HG03159 (cell line): ENCODE results near the gene ACADSB.

Source experiments
- ATAC-seq: cut with Tn5 transposase; IDR thresholded peaks from one replicate; pipeline ENCODE4 v1.9.1; 2021; ENCODE audit warnings: mild to moderate bottlenecking, moderate library complexity; ENCODE audit not compliant: unreplicated experiment

ACADSB gene

DNA sequence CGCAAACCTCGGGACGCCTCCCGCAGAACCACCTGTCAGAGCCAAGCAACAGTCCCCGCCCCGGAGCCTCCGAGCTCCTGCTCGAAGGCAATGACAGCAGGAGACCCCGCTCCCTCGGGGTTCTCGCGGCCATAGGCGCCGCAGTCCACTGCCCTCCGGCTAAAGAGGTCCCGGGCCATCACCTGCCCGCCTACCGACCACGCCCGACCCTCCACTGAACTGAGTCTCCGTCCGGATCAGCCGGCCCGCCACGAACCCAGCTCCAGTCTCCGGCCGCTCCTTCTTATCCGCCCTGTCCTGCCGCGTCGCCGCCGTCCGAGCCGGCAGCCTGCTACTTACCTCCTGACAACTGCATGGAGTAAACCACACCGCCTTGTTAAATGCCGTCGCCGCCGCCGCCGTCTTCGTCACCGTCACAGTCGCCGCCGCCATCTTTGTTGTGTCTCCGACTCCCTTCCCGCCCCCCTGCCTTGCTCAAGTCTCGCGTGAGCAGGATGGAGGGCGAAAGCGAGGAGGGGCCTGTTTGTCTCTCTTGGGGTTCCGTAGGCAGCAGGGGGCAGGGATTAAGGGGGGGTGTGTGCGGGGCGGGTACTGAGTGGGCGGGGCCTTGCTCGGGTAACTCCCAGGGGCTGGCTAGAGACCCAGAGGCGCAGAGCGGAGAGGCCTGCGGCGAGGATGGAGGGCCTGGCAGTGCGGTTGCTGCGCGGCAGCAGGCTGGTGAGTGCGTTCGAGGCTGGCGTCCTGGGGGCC is at the start of gene ACADSB, which contains the start of gene IKZF5:
ACADSB (plus strand) TSS at position 652 of the 750 bp plus-strand sequence; CDS start at position 676, 24 bp downstream.
IKZF5 (minus strand) TSS at position 441 of the 750 bp plus-strand sequence. CDS start 10,170 bp downstream, outside the sequence.
- ATAC-seq, result peak; percentile 82

GRCh38 chr10:122962405-122962804 is 46.4 kb upstream of the ACADSB start:
- no peak for ATAC-seq

- no peak for ATAC-seq
Measured at GRCh38 chr10:122966879-122967278, 41.9 kb upstream of the ACADSB start.

GRCh38 chr10:122968698-122969097 is 40.1 kb upstream of the ACADSB start:
- ATAC-seq, result no peak

GRCh38 chr10:122974023-122974422 is 34.8 kb upstream of the ACADSB start:
- no peak for ATAC-seq

DNA sequence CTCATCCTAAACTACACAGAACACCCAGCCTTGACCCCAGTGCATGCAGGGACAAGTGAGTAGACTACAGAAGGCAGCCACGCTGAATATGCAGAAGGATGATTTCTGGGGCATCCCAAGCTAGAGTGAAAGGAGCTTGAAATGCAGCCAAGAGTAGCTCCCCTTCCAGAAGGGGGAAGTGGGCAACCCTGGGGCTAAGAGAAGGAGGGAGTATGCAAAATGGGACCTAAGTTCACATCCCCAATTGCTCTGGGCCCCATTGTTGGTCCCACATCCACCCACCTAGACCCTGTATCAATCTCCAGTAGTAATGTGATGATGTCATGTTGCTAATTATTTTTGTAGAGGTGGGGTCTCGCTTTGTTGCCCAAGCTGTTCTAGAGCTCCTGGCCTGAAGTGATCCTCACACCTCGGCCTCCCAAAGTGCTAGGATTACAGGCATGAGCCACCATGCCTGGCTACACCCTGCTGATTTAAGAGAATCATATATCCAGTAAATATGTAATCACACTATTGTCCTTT is 34.2 kb upstream of the ACADSB start:
- no peak for ATAC-seq

DNA sequence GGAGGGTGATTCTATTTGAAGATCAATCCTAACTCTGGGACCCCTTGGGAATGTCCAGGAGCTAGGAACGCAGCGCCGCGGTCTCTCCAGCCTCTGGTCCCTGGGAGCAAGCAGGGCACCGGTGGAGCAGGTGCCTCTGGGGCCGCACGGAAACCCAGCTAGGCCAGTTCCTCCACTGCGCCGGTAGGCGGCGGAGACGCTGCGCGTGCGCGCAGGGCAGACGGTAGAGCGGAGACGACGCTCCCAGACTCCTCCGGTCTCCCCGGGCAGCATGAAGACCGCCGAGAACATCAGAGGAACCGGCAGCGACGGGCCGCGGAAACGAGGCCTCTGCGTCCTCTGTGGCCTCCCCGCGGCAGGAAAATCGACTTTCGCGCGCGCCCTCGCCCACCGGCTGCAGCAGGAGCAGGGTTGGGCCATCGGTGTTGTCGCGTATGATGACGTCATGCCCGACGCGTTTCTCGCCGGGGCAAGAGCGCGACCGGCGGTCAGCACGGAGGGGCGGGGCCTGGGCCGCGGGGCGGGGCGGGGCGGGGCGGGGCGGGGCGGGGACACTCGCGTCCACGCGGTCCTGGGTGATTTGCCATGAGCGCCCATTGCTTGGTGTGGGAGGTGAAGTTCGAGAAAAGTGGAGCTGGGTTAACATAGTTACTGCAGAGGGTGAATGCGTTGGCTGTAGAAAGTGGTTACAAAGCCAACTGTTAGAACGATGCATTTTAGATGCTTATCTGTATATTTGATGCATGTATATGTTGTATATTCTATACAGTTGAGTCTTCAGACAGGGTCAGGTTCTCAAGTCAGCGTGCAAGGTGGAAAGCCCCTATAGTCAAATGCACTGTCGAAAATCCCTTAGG is 28.4 kb upstream of the ACADSB start, which contains the start of gene PSTK:
PSTK (plus strand) TSS at position 193 of the 857 bp plus-strand sequence; CDS start at position 272, 79 bp downstream.
- ATAC-seq, result peak; percentile 96

GRCh38 chr10:122981066-122981464 is 27.7 kb upstream of the ACADSB start:
- ATAC-seq, result no peak

- no peak for ATAC-seq
Measured at GRCh38 chr10:122983898-122984297, 24.9 kb upstream of the ACADSB start.

DNA sequence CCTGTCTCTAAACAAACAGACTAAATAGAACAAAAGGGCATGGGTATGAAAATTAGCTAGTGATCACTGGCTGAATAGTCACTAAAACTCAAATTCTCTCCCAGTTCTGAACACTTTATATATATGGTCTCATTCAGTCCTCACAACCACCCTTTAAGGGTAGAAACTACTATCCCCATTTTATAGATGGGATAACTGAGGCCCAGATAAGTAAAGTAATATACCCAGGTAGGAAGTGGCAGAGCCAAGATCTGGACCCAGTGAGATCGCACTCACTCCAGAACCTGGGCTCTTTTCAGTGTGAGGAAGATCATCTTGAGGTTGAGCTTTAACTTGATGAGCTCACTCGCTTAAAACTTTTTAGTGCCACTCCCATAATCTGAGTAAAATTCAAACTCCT is 24.1 kb upstream of the ACADSB start:
- no peak for ATAC-seq

- no peak for ATAC-seq
Measured at GRCh38 chr10:122986335-122986734, 22.5 kb upstream of the ACADSB start.

GRCh38 chr10:122988501-122988900 is 20.3 kb upstream of the ACADSB start:
- no peak for ATAC-seq

- ATAC-seq, result no peak
Measured at GRCh38 chr10:122990278-122990677, 18.5 kb upstream of the ACADSB start.

DNA sequence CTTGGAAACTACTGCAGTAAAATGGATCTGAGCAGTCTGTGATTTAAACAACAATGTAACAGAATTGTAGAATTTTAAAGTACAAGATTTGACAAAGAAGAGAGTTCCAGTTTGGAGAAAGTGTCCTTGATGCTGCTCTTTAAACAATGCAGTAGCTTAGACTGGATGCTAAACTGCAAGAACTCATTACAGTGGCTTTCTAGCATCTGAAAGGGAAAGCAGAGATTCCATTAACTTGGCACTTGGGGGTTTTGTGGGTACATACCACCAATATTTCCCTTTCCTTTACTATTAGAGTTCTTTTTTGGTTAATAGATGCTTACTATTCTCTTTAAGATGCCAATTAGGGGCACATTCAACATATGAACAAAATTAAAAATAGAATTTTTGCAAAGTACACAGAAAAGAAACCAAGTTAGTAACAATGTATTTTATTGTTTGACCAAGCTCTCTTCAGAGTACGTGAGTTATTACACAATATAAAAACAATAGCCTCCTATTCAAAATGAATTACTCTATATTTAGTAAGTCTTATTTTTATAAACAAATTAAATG is 16.7 kb upstream of the ACADSB start:
- ATAC-seq, result no peak

DNA sequence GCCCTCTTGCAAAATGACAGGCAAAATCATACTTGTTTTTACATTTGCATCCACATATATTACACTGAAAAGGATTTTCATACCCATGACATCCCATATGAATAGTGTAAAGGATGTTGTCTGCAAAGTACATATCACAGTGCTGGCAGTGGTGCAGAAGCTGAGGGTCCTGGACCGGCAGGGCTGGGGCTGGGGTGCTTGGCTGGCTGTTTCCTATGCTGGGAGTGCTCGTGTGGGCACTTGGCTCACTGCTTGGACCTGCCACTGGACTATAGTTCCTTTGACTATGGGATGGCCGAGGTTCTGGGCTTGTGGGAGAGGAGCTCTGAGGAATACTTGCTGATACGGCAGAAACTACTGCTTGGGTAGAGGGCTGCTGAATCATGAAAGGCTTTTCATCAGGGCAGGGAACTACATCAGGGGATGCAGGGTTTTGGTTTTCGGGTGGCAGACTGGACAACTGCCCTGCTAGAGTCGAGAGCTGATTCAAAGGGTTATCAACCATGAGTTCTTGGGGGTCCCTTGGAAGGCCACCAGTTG is 14.9 kb upstream of the ACADSB start:
- ATAC-seq, result no peak

DNA sequence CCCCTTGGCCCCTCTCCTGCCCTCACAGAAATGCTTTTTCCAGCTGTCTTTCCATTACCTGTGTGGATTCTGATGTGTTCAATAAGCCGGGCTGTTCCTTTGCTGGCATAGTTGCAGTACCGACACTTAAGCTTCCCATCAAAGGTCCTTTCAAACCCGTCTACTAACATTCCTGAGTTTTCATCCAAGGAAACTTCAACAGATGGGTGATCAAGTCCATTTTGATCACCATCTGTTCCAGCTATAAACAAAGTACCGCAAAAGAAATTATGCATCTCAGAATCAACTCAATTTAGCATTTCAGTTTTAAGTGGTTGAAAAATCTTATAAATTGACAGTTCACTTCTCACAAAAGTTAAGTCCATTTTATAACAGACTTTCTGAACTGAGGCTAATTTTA is 12.9 kb upstream of the ACADSB start:
- ATAC-seq, result no peak

DNA sequence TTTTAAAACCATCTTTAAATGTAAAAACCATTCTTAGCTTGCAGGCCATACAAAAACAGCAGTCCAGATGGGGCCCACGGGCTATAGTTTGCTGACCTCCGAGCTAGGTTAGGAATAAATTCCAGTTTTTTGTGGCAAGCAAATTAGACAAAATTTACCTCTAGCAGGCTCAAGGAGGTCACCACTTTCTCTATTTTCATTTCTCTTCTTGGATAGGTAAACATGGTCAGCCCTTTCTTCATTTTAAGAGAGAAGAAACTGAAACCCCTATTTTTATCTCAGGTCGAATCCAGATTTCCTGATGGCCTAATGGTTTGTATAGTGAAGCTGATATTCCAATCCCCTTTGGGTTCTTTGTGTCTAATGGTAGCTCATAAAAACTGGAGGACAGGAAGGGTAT is 10.9 kb upstream of the ACADSB start:
- ATAC-seq, result no peak

DNA sequence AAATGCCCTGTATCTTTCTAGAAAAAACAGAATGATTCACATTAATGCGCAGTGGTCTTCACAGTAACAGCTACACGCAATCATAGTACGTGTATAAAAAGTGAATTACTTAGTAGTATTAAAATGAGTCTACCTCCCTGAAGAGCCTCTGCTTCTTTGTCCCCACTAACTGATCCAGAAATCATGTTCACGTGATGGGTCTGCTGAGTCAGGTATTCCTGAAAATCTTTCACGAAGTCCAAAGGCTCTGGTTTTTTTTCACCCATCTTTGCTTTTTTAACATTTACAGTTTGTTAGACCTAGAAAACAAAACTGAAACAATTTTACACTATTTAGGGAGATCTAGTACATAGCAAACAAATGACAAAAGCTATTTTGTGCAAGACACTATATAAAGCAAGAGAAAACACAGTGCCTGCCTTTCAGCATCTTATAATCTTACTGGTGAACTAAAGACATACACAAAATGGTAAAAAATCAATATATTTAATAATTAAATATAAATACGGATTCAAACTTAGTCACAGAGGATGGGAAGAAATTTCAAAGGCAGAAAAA is 10.4 kb upstream of the ACADSB start:
- ATAC-seq, result no peak

DNA sequence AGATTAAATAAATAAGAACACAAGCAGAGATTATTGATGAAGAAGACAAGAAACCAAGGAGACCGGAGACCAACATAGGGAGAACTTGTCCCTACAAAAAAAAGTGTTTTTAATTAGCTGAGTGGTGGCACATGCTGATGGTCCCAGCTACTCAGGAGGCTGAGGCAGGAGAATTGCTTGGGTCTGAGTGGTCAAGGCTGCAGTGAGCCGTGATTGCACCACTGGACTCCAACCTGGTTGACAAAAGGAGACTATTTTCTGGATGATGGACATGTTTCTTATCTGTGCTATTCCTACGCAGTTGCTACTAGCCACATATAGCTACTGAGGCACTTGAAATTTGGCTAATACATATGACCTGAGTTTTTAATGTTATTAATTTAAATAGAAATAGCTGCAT is 9.9 kb upstream of the ACADSB start:
- ATAC-seq, result no peak

GRCh38 chr10:122999347-122999746 is 9.5 kb upstream of the ACADSB start:
- ATAC-seq, result no peak

DNA sequence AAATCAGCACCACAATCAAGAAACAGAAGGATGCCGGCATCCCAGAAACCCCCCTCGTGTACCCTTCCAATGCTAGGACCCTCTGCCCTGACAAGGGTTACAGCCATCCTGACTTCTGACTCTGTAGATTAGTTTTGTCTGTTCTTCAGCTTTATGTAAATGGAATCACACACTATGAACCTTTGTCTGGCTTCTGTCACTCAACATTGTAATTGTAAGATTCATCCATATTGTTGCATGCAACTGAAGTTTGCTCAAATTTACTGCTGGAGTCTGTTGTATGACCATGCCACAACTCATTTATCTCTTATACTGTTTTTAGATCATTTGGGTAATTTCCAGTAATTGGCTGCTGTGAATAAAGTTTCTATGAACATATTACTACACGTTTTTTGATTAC is 8.7 kb upstream of the ACADSB start:
- no peak for ATAC-seq
